ENCODE measurements around the gene GATA5. TPM values are rescaled to one million over a fixed set of nuclear protein-coding genes. Genes with fewer than 3 reads are reported as not detected.

GATA5 gene
- total and polyA plus RNA-seq, 8 donors = 3.1 to 16.4 (median 9.3) TPM; not detected in 1

- Histone ChIP-seq H3K4me1 (peaks cover 0 to 12% (median 4%) of the 10 kb centered on the region in 4 donors), H3K27me3 (peaks cover 0 to 91% (median 19%) of the 10 kb centered on the region in 3 donors), H3K9me3 (no peaks in the 10 kb centered on the region), H3K4me3 (no peak overlapping the region), H3K36me3 (no peaks in the 10 kb centered on the region), H3K27ac (no peak overlapping the region)
- intact Hi-C loops (cut with DNase I; ENCODE audit: low total_unique reads) = no loop called here
- no peak for TF ChIP-seq POLR2AphosphoS5 (IDR thresholded peaks at IDR 0.05)
- TF ChIP-seq, protein P1, sequence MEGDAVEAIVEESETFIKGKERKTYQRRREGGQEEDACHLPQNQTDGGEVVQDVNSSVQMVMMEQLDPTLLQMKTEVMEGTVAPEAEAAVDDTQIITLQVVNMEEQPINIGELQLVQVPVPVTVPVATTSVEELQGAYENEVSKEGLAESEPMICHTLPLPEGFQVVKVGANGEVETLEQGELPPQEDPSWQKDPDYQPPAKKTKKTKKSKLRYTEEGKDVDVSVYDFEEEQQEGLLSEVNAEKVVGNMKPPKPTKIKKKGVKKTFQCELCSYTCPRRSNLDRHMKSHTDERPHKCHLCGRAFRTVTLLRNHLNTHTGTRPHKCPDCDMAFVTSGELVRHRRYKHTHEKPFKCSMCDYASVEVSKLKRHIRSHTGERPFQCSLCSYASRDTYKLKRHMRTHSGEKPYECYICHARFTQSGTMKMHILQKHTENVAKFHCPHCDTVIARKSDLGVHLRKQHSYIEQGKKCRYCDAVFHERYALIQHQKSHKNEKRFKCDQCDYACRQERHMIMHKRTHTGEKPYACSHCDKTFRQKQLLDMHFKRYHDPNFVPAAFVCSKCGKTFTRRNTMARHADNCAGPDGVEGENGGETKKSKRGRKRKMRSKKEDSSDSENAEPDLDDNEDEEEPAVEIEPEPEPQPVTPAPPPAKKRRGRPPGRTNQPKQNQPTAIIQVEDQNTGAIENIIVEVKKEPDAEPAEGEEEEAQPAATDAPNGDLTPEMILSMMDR (IDR thresholded peaks at IDR 0.05) = no peak
- TF ChIP-seq EP300 (IDR thresholded peaks at IDR 0.05) = no peak
- no peak for TF ChIP-seq POLR2A (IDR thresholded peaks at IDR 0.05)
- no peak for DNase-seq
- WGBS, 5 donors = 68 to 82% (median 81%) methylated on average over 14 of the region's 14 CpGs
These were observed 27.0 kb downstream of the GATA5 start for GRCh38 chr20:62448788-62449187.

DNA sequence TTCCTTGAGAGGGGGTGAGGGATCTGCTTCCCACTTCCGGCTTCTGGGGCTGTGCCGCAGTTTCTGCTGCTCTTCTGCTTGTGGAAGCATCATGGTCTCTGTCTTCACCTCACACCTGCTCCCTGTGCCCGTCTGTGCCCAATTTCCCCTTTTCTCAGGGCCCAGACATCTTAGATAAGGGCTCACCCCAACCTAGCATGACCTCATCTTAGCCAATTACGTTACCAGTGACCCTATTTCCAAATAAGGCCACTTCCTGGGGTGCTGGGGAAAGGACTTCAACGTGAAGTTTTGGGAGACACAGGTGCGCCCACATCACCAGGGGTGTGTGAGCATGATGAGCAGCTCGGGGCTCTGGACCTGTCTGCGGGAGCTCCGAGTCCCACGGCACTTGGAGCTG lies 27.8 kb downstream of the GATA5 start:
- intact Hi-C loops (cut with DNase I; ENCODE audit: low total_unique reads) = no loop called here
- TF ChIP-seq, protein P1 (IDR thresholded peaks at IDR 0.05) = no peak
- no peak for TF ChIP-seq EP300 (IDR thresholded peaks at IDR 0.05)
- TF ChIP-seq POLR2A (IDR thresholded peaks at IDR 0.05) = no peak
- no peak for TF ChIP-seq POLR2AphosphoS5 (IDR thresholded peaks at IDR 0.05)
- WGBS, 5 donors = 74 to 80% (median 75%) methylated on average over 10 of the region's 10 CpGs
- Histone ChIP-seq H3K27me3 (peaks cover 0 to 83% (median 19%) of the 10 kb centered on the region in 3 donors), H3K36me3 (no peaks in the 10 kb centered on the region), H3K4me3 (no peak overlapping the region), H3K27ac (no peak overlapping the region), H3K9me3 (no peaks in the 10 kb centered on the region), H3K4me1 (peaks cover 0 to 9% (median 4%) of the 10 kb centered on the region in 4 donors)
- DNase-seq = no peak

DNA sequence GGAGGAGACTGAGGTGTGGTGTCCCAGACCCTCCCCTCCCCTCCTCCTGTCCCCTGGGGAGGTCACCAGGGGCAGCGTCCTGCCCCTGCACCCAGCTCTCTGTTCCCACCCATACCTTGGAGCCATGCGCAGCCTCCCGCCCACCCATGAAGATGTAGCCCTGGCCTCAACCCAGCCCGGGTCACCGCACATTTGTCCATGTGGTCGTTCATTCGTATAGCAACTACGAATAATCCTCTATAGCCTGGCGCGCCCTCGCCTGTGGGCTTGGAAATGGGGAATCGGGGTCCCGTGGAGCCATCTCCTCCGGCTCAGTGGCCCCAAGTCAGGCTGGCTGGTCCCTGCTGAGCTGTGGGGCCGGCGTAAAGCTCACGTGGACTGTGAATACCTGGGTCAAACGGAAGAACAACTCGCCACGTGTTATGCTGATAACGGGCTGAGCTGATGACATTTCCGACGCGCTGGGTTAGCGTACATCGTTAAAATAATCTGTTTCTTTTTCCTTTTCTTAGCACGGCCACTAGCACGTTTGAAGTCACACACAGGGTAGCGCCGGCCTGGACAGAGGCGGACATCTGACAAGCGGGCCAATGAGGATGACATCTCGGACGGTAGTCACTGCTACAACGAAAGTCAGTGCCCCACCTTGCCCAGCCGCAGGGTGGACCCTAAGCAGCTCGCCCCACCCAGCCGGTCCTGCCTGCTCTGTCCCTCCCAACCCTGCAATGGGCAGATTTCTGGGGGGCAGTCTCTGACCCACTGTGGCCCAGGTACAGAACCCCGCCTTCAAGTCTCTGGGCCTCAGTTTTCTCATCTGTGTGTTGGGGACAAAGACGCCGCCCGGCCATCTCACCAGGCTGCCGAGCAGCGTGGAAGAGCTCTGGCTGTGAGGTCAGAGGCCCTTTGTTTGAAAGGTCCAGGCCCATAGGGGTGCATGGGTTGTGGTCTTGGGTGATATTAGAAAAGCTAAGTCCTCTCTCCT lies 28.6 kb downstream of the GATA5 start:
- TF ChIP-seq, protein P1 (IDR thresholded peaks at IDR 0.05) = no peak
- no peak for TF ChIP-seq EP300 (IDR thresholded peaks at IDR 0.05)
- TF ChIP-seq POLR2A (IDR thresholded peaks at IDR 0.05) = no peak
- TF ChIP-seq POLR2AphosphoS5 (IDR thresholded peaks at IDR 0.05) = no peak
- H3K4me1 ChIP-seq = peaks cover 0 to under 1% (median 0%) of the 10 kb centered on the region in 4 donors
- no peaks in the 10 kb centered on the region for H3K9me3 ChIP-seq
- H3K36me3 ChIP-seq = no peaks in the 10 kb centered on the region
- no peak overlapping the region for H3K4me3 ChIP-seq
- intact Hi-C loops (cut with DNase I; ENCODE audit: low total_unique reads) = no loop called here
- WGBS, 5 donors = 83 to 89% (median 86%) methylated on average over 43 to 44 of the region's 44 CpGs
- H3K27ac ChIP-seq = no peak overlapping the region
- no peak for DNase-seq
- peaks cover 0 to 78% (median 19%) of the 10 kb centered on the region in 3 donors for H3K27me3 ChIP-seq

DNA sequence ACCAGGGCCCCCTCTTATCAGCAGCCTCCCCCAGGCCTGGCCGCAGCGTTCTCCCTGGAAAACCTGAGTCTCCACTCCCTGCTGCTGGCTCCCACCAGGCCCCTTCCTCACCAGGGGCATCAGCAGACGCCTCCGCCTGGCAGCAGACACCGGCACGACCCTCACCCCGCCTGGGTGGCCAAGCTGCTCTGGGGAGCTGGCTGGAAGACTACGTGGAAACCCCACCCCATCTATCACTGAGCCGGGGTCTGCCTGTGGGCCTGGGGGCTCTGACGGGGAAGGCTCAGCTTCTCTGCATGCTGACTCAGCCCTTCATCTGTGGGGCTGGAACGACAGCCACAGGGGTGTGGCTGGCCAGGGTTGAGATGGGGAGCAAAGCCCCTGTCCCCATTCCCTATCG lies 29.3 kb downstream of the GATA5 start:
- Histone ChIP-seq H3K27me3 (peaks cover 0 to 80% (median 19%) of the 10 kb centered on the region in 3 donors), H3K4me1 (no peaks in the 10 kb centered on the region), H3K27ac (no peak overlapping the region), H3K9me3 (no peaks in the 10 kb centered on the region), H3K36me3 (no peaks in the 10 kb centered on the region), H3K4me3 (no peak overlapping the region)
- WGBS, 5 donors = 29 to 44% (median 35%) methylated on average over 6 to 12 of the region's 12 CpGs
- TF ChIP-seq, protein P1 (IDR thresholded peaks at IDR 0.05) = no peak
- TF ChIP-seq POLR2AphosphoS5 (IDR thresholded peaks at IDR 0.05) (no peak), EP300 (IDR thresholded peaks at IDR 0.05) (no peak), POLR2A (IDR thresholded peaks at IDR 0.05) (no peak)
- intact Hi-C loops (cut with DNase I; ENCODE audit: low total_unique reads) = no loop called here
- no peak for DNase-seq

Measured in stomach (tissue), 9 donors.